Measurements from ENCODE around the gene DIS3L2. TPM values are rescaled to one million over a fixed set of nuclear protein-coding genes. Genes with fewer than 3 reads are reported as not detected.
"Not testable (repeated sequence)": the region's sequence is repeated elsewhere in the genome, so short reads cannot be mapped to it uniquely, and the experiment has no call there.

Gene DIS3L2
- total RNA-seq, 1 donor, result 30.7 TPM

- peak; percentile 59 for TF ChIP-seq CTCF (IDR thresholded peaks at IDR 0.05; ENCODE audit: insufficient read depth, low read depth, low read length)
- peak; percentile 38 for DNase-seq (ENCODE audit: low read depth)
- no peak overlapping the region for H3K4me3 ChIP-seq (ENCODE audit: low read depth, low read length)
Observed at GRCh38 chr2:232365621-232366321, 404.3 kb downstream of the DIS3L2 start.

GRCh38 chr2:232366461-232366860 is 404.9 kb downstream of the DIS3L2 start:
- not testable (repeated sequence) for DNase-seq (ENCODE audit: low read depth); H3K4me3 ChIP-seq (ENCODE audit: low read depth, low read length)

GRCh38 chr2:232367016-232367415 is 405.5 kb downstream of the DIS3L2 start:
- no peak for TF ChIP-seq CTCF (IDR thresholded peaks at IDR 0.05; ENCODE audit: insufficient read depth, low read depth, low read length)
- H3K4me3 ChIP-seq (ENCODE audit: low read depth, low read length), result no peak overlapping the region
- no peak for DNase-seq (ENCODE audit: low read depth)

GRCh38 chr2:232367591-232368233 is 406.2 kb downstream of the DIS3L2 start:
- TF ChIP-seq CTCF (IDR thresholded peaks at IDR 0.05; ENCODE audit: insufficient read depth, low read depth, low read length), result peak; percentile 38
- no peak for DNase-seq (ENCODE audit: low read depth)
- no peak overlapping the region for H3K4me3 ChIP-seq (ENCODE audit: low read depth, low read length)

- no peak for DNase-seq (ENCODE audit: low read depth)
- TF ChIP-seq CTCF (IDR thresholded peaks at IDR 0.05; ENCODE audit: insufficient read depth, low read depth, low read length), result no peak
- H3K4me3 ChIP-seq (ENCODE audit: low read depth, low read length), result no peak overlapping the region
Observed at GRCh38 chr2:232368311-232368731, 406.8 kb downstream of the DIS3L2 start.

GRCh38 chr2:232369126-232369951 is 407.8 kb downstream of the DIS3L2 start:
- H3K4me3 ChIP-seq (ENCODE audit: low read depth, low read length), result no peak overlapping the region
- no peak for TF ChIP-seq CTCF (IDR thresholded peaks at IDR 0.05; ENCODE audit: insufficient read depth, low read depth, low read length)
- DNase-seq (ENCODE audit: low read depth), result no peak

GRCh38 chr2:232370007-232370406 is 408.5 kb downstream of the DIS3L2 start:
- not testable (repeated sequence) for H3K4me3 ChIP-seq (ENCODE audit: low read depth, low read length); DNase-seq (ENCODE audit: low read depth)

Measured in fibroblast of villous mesenchyme (primary cell).